Measurements from ENCODE around the gene GRB7. TPM values are rescaled to one million over a fixed set of nuclear protein-coding genes. Genes with fewer than 3 reads are reported as not detected.
A peak's percentile ranks its signal among the peaks of the same experiment; 100 is the strongest.

Gene GRB7
- total and polyA plus RNA-seq, 9 of the 15 experiments (the other 6 are each of a cell fraction or from before 2014, with no cell fraction given), result 0.04 to 6.2 (median 2.2) TPM

DNA sequence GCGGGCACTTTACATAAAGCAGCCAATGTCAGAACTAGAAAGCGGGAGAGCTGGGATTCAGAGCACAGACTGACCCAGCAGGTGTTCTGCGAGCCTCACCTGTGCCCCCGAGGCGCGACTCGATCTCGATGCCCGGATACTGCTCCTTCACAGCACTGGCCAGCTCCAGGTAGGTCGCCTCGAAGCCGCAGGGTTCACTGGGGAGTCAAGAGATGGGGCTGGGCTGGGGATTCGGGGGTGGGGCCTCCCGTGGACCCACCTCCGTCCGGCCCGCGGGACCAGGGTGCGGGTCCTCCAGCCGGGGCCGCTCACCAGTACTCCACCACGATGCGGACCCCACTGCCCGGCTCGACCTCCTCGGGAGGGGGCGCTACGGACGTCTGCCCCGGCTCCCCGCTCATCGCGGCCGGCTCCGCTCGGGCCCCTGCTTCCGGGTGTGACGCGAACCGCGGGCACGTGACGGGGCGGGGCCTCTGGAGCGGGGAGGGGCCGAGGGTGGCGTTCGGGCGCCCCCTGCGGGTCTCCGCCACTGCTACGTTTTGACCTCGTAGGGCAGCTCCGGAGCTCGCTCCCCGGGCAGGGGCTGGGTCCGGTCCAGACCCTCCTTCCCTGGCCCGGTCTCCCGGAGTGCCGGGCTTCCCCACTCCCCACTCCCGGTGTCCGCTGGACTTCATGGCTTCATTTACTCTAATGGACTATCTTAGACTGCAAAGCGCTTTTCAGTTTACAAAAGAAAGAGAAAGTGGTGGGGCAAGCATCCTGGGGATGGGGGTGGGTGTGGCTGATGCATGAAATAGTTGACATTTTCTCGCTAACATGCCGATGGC is 7.4 kb upstream of the GRB7 start, which contains the start of gene MIEN1 (continued):
- peak; percentile 37 for TF ChIP-seq RBM22 (IDR thresholded peaks at IDR 0.05; ENCODE audit: low read depth, low read length, poor library complexity, severe bottlenecking)
- TF ChIP-seq, protein P1, sequence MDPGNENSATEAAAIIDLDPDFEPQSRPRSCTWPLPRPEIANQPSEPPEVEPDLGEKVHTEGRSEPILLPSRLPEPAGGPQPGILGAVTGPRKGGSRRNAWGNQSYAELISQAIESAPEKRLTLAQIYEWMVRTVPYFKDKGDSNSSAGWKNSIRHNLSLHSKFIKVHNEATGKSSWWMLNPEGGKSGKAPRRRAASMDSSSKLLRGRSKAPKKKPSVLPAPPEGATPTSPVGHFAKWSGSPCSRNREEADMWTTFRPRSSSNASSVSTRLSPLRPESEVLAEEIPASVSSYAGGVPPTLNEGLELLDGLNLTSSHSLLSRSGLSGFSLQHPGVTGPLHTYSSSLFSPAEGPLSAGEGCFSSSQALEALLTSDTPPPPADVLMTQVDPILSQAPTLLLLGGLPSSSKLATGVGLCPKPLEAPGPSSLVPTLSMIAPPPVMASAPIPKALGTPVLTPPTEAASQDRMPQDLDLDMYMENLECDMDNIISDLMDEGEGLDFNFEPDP (CRISPR knock-in tag; IDR thresholded peaks at IDR 0.05), result no peak
- TF ChIP-seq TBP (optimal IDR thresholded peaks at IDR 0.05; ENCODE audit: low read depth, low read length), result peak; percentile 50
- no peak for TF ChIP-seq ZFP36 (IDR thresholded peaks at IDR 0.05; ENCODE audit: low read depth, low read length, partially characterized antibody)
- TF ChIP-seq EP400 (IDR thresholded peaks at IDR 0.05), result peak; percentile 75; the same call in 1 of the 2 replicates
- TF ChIP-seq, protein P2, sequence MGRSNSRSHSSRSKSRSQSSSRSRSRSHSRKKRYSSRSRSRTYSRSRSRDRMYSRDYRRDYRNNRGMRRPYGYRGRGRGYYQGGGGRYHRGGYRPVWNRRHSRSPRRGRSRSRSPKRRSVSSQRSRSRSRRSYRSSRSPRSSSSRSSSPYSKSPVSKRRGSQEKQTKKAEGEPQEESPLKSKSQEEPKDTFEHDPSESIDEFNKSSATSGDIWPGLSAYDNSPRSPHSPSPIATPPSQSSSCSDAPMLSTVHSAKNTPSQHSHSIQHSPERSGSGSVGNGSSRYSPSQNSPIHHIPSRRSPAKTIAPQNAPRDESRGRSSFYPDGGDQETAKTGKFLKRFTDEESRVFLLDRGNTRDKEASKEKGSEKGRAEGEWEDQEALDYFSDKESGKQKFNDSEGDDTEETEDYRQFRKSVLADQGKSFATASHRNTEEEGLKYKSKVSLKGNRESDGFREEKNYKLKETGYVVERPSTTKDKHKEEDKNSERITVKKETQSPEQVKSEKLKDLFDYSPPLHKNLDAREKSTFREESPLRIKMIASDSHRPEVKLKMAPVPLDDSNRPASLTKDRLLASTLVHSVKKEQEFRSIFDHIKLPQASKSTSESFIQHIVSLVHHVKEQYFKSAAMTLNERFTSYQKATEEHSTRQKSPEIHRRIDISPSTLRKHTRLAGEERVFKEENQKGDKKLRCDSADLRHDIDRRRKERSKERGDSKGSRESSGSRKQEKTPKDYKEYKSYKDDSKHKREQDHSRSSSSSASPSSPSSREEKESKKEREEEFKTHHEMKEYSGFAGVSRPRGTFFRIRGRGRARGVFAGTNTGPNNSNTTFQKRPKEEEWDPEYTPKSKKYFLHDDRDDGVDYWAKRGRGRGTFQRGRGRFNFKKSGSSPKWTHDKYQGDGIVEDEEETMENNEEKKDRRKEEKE (IDR thresholded peaks at IDR 0.05; ENCODE audit: borderline replicate concordance in 1 of 2, control insufficient read depth in 1 of 2, low read depth in 2 of 2, low read length in 1 of 2), result no peak
- TF ChIP-seq SAP30 (IDR thresholded peaks at IDR 0.05; ENCODE audit: borderline replicate concordance, insufficient read depth, low read depth, low read length, poor library complexity, severe bottlenecking), result peak; percentile 64
- peak; percentile 18; the same call in 1 of the 2 replicates for TF ChIP-seq ETV1 (tag; conservative IDR thresholded peaks at IDR 0.05; ENCODE audit: low read depth)
- TF ChIP-seq LEF1 (IDR thresholded peaks at IDR 0.05), result 0 out of 2 replicates have a peak, but pooled peaks have one; percentile 20
- TF ChIP-seq HNRNPL (IDR thresholded peaks at IDR 0.05; ENCODE audit: low read depth, low read length), result no peak
- TF ChIP-seq NONO (IDR thresholded peaks at IDR 0.05; ENCODE audit: low read depth in 2 of 2, low read length in 1 of 2), result peak in 1 of 2 experiments; percentile 63; a peak in 2 of 4 replicates
- peak; percentile 72 for TF ChIP-seq TAF1 (IDR thresholded peaks at IDR 0.05; ENCODE audit: control insufficient read depth, extremely low read depth, insufficient read depth, low read length, severe bottlenecking)
- peak; percentile 76 for TF ChIP-seq ZFX (CRISPR knock-in tag; IDR thresholded peaks at IDR 0.05)
- TF ChIP-seq ZNF707 (CRISPR knock-in tag; conservative IDR thresholded peaks at IDR 0.05), result no peak
- no peak for TF ChIP-seq TRIM24 (IDR thresholded peaks at IDR 0.05)
- TF ChIP-seq MTA2 (IDR thresholded peaks at IDR 0.05; ENCODE audit: low read depth), result no peak
- TF ChIP-seq CHCHD3 (CRISPR knock-in tag; IDR thresholded peaks at IDR 0.05), result no peak
- peak; percentile 32; the same call in 1 of the 2 replicates for TF ChIP-seq ATF1 (CRISPR knock-in tag; IDR thresholded peaks at IDR 0.05)
- peak; percentile 97 for TF ChIP-seq ATF1 (tag; IDR thresholded peaks at IDR 0.05)
- TF ChIP-seq ZBTB7A (IDR thresholded peaks at IDR 0.05; ENCODE audit: borderline replicate concordance, control insufficient read depth, low read depth, low read length), result peak; percentile 85; the same call in 1 of the 2 replicates
- peak; percentile 92 for TF ChIP-seq POLR2G (IDR thresholded peaks at IDR 0.05; ENCODE audit: low read depth, low read length)
- peak; percentile 88 for TF ChIP-seq RBFOX2 (IDR thresholded peaks at IDR 0.05; ENCODE audit: low read depth, low read length)
- peak; percentile 76 for TF ChIP-seq GABPB1 (CRISPR knock-in tag; IDR thresholded peaks at IDR 0.05)
- TF ChIP-seq SAFB (IDR thresholded peaks at IDR 0.05; ENCODE audit: borderline replicate concordance, low read depth, low read length), result 0 out of 2 replicates have a peak, but pooled peaks have one; percentile 36

Data from K562 (cell line).